Measurements from ENCODE around the gene PATZ1. TPM values are rescaled to one million over a fixed set of nuclear protein-coding genes. Genes with fewer than 3 reads are reported as not detected.

PATZ1 gene
- total and polyA plus RNA-seq, 2 experiments from 2014 or later, result 23.2 to 56.8 TPM

DNA sequence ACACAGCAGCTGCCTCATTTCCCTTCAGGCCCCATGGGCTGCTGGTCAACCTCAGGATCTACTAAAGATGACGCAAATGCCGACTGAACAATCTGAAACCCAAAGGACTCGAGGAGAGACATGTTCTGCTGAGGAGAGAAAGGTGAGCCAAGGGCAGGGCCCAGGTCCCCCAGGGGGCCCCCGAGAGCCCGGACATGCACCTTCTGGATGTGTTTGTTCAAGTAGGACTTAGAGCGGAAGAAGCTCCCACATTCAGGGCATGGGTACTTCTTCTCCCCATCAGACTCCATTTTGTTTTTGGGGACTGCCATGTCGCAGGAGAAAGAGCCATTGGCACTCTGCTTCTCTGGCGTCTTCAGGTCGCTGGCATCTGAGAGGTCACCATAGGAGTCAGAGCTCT lies 19.3 kb downstream of the PATZ1 start (continued):
- TF ChIP-seq, protein P1, sequence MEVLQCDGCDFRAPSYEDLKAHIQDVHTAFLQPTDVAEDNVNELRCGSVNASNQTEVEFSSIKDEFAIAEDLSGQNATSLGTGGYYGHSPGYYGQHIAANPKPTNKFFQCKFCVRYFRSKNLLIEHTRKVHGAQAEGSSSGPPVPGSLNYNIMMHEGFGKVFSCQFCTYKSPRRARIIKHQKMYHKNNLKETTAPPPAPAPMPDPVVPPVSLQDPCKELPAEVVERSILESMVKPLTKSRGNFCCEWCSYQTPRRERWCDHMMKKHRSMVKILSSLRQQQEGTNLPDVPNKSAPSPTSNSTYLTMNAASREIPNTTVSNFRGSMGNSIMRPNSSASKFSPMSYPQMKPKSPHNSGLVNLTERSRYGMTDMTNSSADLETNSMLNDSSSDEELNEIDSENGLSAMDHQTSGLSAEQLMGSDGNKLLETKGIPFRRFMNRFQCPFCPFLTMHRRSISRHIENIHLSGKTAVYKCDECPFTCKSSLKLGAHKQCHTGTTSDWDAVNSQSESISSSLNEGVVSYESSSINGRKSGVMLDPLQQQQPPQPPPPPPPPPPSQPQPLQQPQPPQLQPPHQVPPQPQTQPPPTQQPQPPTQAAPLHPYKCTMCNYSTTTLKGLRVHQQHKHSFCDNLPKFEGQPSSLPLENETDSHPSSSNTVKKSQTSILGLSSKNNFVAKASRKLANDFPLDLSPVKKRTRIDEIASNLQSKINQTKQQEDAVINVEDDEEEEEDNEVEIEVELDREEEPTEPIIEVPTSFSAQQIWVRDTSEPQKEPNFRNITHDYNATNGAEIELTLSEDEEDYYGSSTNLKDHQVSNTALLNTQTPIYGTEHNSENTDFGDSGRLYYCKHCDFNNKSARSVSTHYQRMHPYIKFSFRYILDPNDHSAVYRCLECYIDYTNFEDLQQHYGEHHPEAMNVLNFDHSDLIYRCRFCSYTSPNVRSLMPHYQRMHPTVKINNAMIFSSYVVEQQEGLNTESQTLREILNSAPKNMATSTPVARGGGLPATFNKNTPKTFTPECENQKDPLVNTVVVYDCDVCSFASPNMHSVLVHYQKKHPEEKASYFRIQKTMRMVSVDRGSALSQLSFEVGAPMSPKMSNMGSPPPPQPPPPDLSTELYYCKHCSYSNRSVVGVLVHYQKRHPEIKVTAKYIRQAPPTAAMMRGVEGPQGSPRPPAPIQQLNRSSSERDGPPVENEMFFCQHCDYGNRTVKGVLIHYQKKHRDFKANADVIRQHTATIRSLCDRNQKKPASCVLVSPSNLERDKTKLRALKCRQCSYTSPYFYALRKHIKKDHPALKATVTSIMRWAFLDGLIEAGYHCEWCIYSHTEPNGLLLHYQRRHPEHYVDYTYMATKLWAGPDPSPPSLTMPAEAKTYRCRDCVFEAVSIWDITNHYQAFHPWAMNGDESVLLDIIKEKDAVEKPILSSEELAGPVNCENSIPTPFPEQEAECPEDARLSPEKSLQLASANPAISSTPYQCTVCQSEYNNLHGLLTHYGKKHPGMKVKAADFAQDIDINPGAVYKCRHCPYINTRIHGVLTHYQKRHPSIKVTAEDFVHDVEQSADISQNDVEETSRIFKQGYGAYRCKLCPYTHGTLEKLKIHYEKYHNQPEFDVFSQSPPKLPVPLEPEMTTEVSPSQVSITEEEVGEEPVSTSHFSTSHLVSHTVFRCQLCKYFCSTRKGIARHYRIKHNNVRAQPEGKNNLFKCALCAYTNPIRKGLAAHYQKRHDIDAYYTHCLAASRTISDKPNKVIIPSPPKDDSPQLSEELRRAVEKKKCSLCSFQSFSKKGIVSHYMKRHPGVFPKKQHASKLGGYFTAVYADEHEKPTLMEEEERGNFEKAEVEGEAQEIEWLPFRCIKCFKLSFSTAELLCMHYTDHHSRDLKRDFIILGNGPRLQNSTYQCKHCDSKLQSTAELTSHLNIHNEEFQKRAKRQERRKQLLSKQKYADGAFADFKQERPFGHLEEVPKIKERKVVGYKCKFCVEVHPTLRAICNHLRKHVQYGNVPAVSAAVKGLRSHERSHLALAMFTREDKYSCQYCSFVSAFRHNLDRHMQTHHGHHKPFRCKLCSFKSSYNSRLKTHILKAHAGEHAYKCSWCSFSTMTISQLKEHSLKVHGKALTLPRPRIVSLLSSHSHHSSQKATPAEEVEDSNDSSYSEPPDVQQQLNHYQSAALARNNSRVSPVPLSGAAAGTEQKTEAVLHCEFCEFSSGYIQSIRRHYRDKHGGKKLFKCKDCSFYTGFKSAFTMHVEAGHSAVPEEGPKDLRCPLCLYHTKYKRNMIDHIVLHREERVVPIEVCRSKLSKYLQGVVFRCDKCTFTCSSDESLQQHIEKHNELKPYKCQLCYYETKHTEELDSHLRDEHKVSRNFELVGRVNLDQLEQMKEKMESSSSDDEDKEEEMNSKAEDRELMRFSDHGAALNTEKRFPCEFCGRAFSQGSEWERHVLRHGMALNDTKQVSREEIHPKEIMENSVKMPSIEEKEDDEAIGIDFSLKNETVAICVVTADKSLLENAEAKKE (CRISPR knock-in tag; IDR thresholded peaks at IDR 0.05), result no peak
- TF ChIP-seq, protein P2, sequence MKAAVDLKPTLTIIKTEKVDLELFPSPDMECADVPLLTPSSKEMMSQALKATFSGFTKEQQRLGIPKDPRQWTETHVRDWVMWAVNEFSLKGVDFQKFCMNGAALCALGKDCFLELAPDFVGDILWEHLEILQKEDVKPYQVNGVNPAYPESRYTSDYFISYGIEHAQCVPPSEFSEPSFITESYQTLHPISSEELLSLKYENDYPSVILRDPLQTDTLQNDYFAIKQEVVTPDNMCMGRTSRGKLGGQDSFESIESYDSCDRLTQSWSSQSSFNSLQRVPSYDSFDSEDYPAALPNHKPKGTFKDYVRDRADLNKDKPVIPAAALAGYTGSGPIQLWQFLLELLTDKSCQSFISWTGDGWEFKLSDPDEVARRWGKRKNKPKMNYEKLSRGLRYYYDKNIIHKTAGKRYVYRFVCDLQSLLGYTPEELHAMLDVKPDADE (IDR thresholded peaks at IDR 0.05), result no peak
- TF ChIP-seq NANOG (IDR thresholded peaks at IDR 0.05; ENCODE audit: borderline replicate concordance) (no peak), EZH2phosphoT487 (IDR thresholded peaks at IDR 0.05; ENCODE audit: unreplicated experiment) (no peak)

DNA sequence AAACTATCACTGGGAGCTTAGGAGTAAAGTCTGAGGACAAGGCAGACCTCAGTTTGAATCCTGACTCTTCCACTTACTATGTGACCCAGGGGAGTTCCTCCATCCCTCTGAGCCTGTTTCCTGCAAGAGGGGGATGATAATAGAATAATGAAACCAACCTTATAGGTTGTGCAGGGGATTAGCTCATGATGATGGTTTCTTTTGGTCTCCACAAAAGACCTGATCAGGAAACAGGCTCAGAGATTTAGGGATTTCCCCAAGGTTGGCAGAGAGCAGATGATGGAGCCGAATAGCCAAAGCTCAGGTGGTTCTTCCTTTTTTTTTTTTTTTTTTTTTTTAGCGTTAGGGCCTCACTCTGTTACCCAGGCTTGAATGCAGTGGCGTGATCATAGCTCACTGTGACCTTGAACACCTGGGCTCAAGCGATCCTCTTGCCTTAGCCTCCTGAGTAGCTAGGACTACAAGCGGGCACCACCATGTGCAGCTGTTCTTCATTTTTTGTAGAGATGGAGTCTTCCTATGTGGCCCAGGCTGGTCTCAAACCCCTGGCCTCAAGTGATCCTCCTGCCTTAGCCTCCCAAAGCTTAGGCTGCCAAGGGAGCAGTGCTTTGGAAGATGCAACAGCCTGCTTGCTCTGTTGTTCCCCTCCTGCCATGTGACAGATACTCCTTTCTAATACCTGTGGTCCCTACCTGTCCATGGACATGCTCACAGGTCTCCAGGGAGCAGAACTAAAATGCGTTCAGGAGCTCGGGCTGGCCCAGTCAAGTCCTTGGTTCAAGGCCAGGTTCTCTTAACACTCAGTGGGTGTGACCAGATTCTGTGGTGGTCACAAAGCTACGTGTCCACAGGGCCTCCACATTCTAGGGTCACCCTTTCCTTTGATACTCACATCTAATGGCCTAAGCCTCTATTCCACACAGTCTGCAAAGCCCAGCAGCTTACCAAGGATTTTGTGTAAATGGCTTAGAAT lies 22.3 kb downstream of the PATZ1 start:
- H3K4me1 ChIP-seq (ENCODE audit: insufficient read depth), result no peaks in the 10 kb centered on the region
- H3F3A ChIP-seq (replicated peaks; ENCODE audit: low read depth), result no peaks in the 10 kb centered on the region
- Mint-ChIP-seq H3K36me3 (ENCODE audit: low read depth) (peaks cover 42% of the 10 kb centered on the region), H3K4me1 (no peaks in the 10 kb centered on the region; the same call in 2 of the 3 replicates), H3K9me3 (no peaks in the 10 kb centered on the region), H3K27ac (no peak overlapping the region), H3K4me3 (no peak overlapping the region), H3K27me3 (ENCODE audit: insufficient read depth, low read depth, poor library complexity) (peaks cover 6% of the 10 kb centered on the region)
- no peak for ATAC-seq
- H3K9me2 ChIP-seq (ENCODE audit: insufficient read depth), result no peaks in the 10 kb centered on the region
- no peak for DNase-seq (ENCODE audit: low spot score)
- no peak overlapping the region for H3K4me2 ChIP-seq
- no peak overlapping the region for H3K27ac ChIP-seq (ENCODE audit: low read depth)
- H3K4me3 ChIP-seq, result no peak overlapping the region
- no peak overlapping the region for H2AFZ ChIP-seq
- H3K36me3 ChIP-seq (ENCODE audit: insufficient read depth), result peaks cover 18% of the 10 kb centered on the region
- peaks cover 6% of the 10 kb centered on the region; the same call in 1 of the 2 replicates for H4K20me1 ChIP-seq (replicated peaks; ENCODE audit: insufficient read depth)
- no peaks in the 10 kb centered on the region for H3K27me3 ChIP-seq (ENCODE audit: insufficient read depth)
- no peaks in the 10 kb centered on the region for H3K79me2 ChIP-seq (replicated peaks; ENCODE audit: insufficient read depth)
- no peak for TF ChIP-seq STAT1 (IDR thresholded peaks at IDR 0.05; ENCODE audit: unreplicated experiment)
- TF ChIP-seq JUNB (IDR thresholded peaks at IDR 0.05; ENCODE audit: unreplicated experiment), result no peak
- TF ChIP-seq, protein P2 (IDR thresholded peaks at IDR 0.05), result no peak
- TF ChIP-seq EZH2 (IDR thresholded peaks at IDR 0.05; ENCODE audit: low read depth, unreplicated experiment), result no peak
- TF ChIP-seq NANOG (IDR thresholded peaks at IDR 0.05; ENCODE audit: borderline replicate concordance), result no peak
- TF ChIP-seq ZNF114 (CRISPR knock-in tag; IDR thresholded peaks at IDR 0.05), result no peak

Data from GM23338 (cell line).